GM21360 (cell line): Measurements from ENCODE around the gene GALR3.

ENCODE experiments used
- ATAC-seq: cut with Tn5 transposase; IDR thresholded peaks from one replicate; pipeline ENCODE4 v1.9.1; 2021; ENCODE audit warnings: mild to moderate bottlenecking, moderate library complexity; ENCODE audit not compliant: unreplicated experiment

GALR3 gene

DNA sequence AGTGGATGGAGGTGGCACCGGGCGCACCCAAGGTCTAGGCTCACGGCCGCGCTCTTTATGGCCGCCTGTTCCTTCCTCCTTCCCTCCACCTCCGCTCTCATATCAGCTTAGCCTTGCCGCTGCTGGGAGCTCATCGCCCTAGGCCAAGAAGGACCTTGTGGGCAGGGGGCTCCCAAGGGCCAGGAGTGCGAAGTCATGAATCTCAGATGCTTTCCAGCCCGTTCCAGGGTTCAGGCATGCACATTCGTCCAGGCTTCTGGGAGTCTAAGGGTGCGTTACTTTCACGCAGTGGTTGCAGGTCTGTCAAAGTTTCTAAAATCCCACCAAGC is 4.1 kb upstream of the GALR3 start:
- no peak for ATAC-seq

DNA sequence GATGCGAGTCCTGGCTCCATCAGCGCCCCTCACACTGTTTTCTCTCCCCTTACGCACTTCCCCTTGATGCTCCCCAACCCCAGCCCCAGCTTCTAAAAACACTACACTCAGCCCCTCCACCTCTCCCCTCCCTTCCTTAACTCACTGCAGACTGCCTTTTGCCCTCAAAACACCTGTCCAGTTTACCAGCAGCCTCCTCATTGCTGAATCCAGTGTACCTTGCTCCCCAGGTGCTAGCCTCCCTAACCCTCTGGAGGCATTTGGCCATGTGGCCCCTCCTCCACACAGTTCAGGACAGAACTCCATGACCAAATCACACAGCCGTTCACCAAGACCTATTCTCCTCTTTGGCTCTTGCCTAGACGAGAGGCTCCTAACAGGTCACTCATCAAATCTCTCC is 2.8 kb upstream of the GALR3 start:
- ATAC-seq: no peak

DNA sequence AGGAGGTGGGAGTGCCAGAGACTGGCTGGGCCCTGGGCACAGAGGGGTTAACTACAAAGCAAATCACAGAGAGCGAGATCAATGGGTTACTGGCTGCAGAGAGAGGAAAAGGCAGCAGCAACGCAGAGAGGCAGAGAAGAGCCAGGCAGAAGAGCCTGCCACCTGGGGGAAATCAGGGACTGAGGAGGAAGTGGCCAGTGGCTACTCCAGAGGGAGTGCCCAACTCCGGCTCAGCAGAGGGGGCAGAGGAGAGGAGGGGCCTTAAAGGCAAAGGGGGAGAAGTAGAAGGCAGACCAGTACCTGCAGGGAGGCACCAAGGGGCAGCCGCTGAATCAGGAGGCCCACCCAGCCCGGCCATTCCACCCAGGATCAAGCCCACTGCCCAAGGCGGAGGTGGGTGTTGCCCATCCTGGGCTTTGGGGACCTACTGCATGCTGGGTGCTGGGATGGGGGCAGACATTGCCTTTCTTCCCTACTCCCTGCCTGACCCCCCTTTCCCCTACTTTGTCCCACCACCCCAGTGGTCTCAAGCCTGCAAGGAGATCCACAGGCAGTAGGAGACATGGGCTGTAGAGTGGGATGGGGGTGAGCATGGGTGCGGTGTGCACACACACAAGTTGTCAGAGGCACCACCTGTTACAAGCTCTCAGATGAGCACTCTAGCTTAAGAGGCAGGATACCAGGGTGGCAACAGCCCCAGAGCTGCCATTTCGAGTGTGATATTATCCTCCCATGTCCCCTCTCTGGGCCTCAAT is 926 bp upstream of the GALR3 start:
- ATAC-seq: no peak

DNA sequence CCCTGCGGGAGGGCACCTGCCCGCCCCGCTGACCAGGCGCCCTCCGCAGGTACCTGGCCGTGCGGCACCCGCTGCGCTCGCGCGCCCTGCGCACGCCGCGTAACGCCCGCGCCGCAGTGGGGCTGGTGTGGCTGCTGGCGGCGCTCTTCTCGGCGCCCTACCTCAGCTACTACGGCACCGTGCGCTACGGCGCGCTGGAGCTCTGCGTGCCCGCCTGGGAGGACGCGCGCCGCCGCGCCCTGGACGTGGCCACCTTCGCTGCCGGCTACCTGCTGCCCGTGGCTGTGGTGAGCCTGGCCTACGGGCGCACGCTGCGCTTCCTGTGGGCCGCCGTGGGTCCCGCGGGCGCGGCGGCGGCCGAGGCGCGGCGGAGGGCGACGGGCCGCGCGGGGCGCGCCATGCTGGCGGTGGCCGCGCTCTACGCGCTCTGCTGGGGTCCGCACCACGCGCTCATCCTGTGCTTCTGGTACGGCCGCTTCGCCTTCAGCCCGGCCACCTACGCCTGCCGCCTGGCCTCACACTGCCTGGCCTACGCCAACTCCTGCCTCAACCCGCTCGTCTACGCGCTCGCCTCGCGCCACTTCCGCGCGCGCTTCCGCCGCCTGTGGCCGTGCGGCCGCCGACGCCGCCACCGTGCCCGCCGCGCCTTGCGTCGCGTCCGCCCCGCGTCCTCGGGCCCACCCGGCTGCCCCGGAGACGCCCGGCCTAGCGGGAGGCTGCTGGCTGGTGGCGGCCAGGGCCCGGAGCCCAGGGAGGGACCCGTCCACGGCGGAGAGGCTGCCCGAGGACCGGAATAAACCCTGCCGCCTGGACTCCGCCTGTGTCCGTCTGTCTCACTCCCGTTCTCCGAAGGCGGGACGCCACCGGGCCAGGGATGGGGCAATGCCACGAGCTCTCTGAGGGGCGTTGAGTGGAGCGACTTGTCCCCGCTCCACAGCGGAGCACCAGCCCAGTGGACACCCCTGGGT is 1.8 kb downstream of the GALR3 start:
- no peak for ATAC-seq

DNA sequence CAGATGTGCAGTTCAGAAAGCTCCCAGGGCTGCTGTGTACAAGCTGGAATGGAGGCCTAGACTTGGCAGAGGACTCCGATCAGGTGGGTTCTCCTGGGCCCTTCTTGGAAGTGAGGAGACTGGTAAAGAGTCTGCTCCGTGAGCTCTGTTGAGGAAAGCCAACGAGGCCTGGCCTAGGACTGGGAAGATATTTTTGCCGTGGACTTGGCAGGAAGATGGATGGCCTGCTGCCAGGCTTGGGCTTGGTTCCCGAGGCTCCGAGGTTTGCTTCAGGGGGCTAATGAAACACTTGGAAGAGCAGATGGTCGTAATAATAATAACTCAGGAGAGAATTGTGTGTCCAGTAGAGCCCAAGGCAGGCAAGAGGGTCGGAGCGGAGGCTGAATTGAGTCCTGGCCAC is 3.9 kb downstream of the GALR3 start:
- ATAC-seq: no peak

DNA sequence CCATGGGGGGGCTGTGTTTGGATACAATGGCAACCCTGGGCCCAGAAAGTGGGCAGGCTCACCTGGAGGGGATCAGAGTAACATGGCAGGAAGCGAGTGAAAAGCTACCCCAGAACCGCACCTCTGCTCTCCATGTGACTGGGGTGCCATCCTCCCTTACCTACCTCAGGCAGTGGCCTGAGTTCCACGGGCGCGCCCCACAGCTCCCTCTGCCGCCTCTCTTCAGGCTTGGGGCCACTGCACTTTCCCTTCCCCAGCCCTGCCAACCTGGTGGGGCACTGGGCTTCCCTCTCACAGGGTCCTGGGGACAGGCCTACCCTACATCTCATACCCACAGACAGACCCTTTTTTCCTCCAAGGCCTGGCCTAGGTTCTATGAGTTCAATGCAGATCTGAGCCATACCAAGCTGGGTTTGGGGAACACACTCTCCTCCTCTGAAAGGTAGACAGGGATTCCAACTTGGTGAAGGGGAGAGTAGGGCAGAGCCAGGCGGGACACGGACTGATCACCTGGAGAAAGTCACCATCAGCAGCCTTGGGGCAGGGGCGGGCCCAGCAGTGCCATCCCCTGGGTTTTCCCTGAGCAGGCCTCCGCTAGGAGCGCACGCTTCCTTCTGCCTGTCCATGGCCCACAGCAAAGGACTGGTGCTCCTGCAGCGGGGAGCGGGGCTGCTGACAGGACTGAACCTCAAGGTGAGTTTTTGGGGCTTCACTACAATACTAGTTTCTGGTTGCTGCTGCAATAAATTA is 7.1 kb downstream of the GALR3 start:
- ATAC-seq: no peak

DNA sequence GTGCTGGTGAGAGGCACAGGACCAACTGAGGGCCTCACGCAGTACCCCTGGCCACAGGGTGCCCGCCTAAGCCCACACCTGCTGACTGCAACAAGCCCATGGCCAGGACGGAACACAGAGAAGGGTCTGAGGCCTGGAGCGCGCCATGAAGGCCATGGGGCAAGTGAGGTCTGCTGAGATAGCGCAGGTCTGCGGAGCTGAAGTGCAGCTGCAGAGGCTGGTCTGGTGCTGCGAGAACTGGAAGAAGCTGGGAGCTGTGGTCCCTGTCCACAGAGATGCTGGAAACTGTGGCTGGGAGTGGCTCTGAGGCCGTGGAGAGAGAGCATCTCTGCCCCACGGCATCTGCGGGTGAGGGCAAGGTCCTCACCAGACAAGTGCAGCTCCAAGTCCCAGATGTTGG is 8.3 kb downstream of the GALR3 start:
- no peak for ATAC-seq

DNA sequence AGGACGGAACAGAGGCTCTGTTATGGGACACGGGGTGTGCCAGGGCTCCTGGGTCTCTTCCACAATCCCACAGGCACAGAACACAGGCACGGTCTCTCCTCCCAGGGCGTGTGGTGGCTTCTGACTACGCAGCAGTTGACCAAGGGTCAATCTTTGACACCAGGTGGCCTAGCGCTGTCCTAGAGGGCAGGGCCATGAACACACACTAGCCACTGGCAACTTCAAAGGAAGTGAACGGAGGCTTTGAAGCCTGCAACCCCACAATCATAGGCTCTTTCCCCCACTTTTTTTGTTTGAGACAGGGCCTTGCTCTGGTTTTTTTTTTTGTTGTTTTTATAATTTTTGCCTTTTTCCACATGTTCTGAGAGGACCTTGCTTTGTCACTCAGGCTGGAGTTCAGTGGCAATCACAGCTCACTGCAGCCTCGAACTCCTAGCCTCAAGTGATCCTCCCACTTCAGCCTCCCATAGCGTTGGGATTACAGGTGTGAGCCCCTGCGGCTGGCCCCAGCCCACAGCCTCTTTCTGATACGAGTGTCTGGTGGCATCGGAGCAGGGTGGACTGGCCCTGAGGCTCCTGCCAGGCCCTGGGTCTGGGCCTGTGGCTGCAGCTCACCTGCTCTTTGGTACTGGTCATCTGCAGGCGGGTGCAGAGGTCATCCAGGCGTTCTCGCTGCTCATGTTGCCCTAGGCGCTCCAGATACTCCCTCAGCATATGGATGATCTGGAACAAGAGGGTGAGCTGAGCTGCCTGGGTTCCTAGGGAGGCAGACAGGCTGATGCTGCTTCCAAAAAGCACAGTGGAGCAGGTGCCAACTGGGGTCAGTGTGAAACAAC is 9.1 kb downstream of the GALR3 start:
- ATAC-seq: no peak

DNA sequence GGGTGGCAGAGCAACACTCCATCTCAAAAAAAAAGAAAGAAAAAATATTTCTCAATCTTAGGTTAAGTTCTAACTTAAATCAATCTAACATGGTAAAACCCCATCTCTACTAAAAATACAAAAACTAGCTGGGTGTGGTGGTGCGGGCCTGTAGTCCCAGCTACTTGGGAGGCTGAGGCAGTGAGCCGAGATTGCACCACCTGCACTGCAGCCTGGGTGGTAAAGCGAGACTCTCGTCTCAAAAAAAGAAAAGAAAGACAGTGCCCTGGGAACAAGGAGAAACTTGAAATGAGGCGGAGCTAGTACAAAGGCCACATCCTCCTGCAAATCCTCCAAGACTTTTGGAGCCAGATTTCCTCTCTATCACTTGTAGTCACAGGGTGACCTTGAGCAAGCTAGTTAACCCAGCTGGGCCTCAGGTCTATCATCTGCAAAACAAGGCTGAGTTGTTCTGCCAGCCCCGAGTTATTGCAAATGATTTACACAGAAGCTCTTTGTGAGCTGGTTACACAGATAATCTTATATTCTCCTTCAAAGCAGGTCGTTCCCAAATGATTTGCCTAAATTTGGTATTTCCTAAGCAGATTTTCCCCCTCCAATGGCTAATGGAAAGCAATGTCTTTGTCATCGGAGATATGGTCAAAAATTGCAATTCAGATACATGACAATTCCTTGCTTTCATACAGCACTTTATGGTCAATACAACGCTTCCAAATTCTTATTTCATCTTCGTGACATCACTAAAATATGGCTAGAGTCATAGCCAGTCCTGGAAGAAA is 19.0 kb downstream of the GALR3 start:
- ATAC-seq: no peak

DNA sequence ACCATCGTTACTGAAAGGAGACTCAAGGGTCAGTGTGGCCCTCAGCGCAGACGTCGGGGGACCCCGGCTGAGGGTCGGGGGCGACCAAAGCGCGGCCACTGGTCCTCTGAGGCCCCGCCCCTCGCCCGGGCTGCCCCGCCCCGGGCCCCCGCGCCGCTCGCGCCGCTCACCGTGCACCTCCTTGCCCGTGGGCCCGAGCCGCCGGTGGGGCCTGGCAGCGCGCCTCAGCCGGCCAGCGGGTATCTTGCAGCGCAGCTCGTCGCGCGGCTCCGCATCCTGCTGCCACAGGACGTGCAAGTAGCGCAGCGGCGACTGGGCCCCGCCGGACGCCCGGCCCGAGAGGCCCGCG is 20.5 kb downstream of the GALR3 start:
- peak; percentile 44 for ATAC-seq

DNA sequence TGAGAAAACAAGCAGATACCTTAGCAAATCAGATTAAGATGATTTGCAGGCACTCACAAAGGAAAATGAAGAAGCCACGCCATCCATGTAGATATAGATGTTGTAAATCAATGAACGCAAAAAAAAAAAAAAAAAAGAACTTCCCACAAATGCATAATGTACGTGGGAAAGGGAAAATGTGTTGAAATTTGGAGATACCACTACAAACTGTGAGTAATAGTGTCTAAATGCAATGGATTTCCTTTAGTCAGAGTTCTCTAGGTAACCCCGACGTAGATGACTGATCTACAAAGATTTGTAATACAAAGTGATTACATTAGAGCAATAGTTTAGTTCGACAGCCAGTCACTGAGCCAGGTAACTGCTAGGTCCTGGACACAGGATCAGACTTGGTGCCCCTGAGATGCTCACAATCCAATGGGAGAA is 21.7 kb downstream of the GALR3 start:
- no peak for ATAC-seq

DNA sequence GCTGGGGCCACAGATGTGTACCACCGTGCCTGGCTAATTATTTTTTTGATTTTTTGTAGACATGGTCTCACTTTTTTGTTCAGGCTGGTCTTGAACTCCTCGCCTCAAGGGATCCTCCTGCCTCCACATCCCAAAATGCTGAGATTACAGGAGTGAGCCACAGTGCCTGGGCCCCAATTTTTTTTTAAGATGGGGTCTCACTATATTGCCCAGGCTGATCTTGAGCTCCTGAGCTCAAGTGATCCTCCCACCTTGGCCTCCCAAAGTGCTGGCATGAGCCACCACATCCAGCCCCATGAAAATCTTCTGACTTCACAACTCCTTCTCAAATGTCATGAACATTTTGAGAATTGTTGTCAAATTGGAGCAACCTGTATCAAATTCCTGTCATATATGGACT is 23.3 kb downstream of the GALR3 start:
- ATAC-seq: no peak

DNA sequence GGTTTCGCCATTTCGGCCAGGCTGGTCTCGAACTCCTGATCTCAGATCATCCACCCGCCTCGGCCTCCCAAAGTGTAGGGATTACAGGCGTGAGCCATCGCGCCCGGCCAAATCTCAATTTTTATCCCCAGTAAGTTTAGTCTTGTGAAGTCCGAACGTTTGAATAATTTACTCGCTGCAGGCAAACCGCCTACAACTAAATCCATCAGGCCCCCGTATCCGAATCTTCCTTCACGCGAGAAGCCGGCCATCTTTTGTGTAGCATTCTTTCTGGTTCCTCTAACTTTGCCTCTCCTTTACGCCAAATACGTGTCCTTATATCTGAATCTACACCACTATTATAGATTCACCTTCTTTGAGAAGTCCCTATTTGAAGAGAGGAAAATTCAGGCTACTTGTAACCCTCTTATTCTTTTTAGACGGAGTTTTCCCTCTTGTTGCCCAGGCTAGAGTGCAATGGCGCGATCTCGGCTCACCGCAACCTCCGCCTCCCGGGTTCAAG is 25.5 kb downstream of the GALR3 start:
- no peak for ATAC-seq

DNA sequence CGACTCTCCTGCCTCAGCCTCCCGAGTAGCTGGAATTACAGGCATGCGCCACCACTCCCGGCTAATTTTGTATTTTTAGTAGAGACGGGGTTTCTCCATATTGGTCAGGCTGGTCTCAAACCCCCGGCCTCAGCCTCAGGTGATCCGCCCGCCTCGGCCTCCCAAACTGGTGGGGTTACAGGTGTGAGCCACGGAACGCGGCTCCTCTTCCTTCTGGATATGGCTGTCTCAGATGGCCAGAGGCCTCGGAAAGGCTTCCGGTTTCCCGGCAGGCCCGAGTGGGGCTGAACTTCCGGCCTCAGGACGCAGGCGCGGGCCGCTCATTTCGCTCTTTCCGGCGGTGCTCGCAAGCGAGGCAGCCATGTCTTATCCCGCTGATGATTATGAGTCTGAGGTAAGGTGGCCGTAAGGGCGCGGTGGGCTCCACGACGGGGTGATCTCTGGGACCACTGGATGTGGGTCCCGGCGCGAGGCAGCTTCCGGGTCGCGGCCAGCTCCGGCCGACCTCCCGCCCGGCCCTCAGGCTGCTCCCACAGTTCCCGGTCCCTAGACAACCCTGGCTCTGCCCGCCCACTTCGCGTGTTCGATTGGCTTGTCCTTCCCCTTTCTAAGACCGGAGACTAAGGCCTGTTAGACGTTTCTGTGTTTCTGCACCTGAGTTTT is 26.0 kb downstream of the GALR3 start, which contains the start of gene EIF3L:
TSS of gene EIF3L (plus strand) at position 331 of the 663 bp plus-strand sequence. CDS start at position 362, 31 bp downstream.
- ATAC-seq: peak; percentile 49

DNA sequence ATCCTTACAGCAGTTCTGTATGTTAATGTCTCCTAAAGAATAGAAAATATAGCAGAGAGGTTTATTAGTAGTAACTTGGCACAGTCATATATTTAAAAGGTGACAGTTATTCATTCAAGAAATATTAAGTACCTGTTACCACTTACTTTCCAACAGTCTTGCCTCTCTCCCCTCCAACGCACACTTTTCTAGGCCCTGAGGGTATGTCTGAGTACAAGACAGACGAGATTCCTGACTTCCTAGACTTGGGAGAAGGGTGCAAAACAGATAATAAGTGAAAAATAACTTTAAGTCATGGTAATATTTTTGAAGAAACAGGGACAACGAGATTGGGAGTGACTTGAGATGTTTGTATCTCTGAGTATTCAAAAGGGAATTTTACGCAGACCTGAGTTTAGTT is 27.6 kb downstream of the GALR3 start:
- ATAC-seq: no peak

DNA sequence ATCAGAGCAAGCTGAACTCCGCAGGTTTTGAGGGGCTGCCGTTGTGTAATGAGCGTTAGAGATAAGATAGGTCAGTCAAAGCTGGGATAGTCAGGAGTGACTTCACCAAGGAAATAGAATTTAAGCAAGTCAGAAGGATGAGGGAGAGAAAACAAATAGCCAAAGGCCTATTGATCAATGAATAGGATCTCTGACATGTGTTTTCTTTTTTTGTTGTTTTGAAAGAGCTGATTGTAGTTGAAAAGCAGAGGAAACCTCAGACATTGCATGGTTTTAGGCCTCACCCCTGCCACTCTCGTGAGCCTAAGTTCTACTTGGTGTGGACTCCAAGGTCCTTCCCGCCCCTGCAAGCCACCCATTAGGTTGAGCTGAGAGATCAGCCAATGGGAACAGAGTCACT is 29.2 kb downstream of the GALR3 start:
- ATAC-seq: no peak

DNA sequence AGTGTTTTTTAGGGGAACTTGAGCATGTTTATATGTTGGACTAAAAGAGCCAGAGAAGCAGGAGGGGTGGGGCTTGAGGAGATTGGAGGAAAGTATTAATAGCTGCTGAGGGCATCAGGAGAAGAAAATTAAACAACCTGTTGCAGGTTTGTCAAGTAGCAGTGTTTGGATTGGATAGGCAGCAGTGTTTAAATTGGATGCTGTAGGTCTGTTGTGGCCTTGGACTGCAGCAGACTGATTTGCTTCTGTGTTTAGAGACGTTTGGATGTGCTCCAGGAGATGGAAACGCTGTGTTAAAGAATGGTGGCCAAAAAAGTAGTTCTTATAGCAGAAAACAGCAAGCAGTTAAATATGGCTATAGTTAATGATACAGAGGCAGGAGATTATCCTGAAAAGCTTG is 31.8 kb downstream of the GALR3 start:
- no peak for ATAC-seq

DNA sequence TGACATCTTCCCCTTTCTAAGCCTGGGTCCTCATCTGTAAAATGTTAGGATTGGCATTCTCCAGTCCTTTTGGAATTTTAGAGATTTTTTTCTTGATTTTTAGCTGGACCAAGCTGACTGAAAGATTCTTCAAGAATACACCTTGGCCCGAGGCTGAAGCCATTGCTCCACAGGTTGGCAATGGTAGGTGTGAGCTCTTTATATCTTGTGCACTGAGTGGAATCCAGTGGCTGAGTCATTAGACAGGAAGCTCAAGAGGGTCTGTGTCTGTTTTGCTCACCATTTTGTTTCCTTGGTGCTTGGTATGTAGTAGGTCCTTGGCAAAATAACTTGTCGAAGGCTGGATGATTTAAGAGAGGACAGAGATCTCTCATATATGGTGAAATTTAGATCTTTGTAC is 32.3 kb downstream of the GALR3 start:
- no peak for ATAC-seq

DNA sequence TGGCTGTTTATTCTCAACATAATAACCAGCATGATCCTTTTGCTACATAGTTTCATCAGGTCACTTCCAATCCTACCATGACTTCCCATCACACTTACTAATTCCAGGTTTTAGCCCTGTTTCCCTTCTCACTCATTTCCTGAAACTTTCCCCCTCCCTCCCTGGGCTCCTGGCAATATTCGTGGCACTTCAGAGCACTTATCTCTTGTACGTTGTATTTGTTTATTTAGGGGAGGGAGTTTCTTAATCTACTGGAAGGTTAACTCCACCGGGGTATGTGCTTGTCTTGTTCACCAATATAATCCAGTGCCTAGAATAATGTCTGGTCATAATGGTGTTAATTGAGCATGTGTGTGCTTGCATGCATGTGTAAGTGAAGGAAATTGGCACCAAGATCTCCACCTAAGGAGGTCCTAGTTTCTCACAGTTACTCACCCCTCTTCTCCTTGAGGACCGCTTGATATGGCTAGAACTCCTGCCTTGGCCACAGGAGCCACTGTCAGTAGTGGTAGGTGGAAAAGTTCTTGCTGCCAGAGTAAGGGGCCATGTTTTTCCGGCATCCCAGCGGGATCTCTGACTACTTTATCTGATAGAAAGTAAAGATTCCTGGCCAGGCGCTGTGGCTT is 37.7 kb downstream of the GALR3 start:
- ATAC-seq: no peak
